ENCODE results near the gene TEKT4. TPM values are rescaled to one million over a fixed set of nuclear protein-coding genes. Genes with fewer than 3 reads are reported as not detected.
"Not testable (repeated sequence)": the region's sequence is repeated elsewhere in the genome, so short reads cannot be mapped to it uniquely, and the experiment has no call there.

The TEKT4 gene, protein sequence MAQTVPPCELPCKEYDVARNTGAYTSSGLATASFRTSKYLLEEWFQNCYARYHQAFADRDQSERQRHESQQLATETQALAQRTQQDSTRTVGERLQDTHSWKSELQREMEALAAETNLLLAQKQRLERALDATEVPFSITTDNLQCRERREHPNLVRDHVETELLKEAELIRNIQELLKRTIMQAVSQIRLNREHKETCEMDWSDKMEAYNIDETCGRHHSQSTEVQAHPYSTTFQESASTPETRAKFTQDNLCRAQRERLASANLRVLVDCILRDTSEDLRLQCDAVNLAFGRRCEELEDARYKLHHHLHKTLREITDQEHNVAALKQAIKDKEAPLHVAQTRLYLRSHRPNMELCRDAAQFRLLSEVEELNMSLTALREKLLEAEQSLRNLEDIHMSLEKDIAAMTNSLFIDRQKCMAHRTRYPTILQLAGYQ
- total RNA-seq (2014; rRNA removed; shearing (Covaris generic)), result not detected in 2 replicates
- polyA plus RNA-seq (2014; cell fraction: nucleus; rRNA removed), result not detected in 2 replicates

DNA sequence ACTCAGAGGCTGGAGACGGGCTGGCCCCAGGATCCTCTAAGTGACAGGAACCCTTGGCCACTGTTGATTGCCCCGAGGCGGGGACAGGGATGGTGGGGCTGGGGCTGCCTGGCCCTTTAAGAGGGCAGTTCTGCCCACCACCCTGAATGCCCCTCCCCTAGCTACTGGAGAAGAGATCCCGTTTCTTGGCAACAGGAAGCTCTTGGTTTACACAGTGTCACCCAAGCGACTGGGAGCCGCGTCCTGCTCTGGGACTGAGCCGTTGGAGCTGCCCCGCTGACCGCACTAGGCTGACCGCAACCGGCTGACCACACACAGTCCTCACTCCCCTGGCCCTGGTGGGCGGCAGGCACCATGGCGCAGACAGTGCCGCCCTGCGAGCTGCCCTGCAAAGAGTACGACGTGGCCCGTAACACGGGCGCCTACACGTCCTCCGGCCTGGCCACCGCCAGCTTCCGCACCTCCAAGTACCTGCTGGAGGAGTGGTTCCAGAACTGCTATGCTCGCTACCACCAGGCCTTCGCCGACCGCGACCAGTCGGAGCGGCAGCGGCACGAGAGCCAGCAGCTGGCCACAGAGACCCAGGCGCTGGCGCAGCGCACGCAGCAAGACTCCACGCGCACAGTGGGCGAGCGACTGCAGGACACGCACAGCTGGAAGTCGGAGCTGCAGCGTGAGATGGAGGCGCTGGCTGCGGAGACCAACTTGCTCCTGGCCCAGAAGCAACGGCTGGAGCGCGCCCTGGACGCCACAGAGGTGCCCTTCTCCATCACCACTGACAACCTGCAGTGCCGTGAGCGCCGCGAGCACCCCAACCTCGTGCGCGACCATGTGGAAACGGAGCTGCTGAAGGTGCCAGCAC lies at the start of gene TEKT4:
TEKT4 (plus strand) TSS at position 205 of the 862 bp plus-strand sequence; CDS start at position 355, 150 bp downstream.
- no peak for DNase-seq (ENCODE audit: extremely low read depth, low read depth)

DNA sequence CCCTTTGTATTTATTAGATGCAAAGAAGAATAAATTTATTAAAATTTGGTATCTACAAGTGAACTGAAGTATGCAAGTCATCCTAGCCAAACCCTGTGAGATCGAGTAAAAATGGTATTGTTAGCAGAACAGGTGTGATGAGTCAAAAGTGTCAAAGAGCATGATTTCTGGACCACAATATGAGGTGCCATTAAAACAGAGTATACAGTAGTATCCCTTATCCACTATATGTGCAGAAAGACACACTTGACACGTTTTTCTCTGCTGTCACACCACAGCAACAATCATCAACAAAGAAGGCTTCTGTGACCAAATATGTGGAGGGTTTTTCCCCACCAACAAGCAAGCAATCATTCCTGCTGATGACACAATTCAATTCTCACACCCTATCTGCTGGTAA lies 32.0 kb upstream of the TEKT4 start:
- not testable (repeated sequence) for DNase-seq (ENCODE audit: extremely low read depth, low read depth)

DNA sequence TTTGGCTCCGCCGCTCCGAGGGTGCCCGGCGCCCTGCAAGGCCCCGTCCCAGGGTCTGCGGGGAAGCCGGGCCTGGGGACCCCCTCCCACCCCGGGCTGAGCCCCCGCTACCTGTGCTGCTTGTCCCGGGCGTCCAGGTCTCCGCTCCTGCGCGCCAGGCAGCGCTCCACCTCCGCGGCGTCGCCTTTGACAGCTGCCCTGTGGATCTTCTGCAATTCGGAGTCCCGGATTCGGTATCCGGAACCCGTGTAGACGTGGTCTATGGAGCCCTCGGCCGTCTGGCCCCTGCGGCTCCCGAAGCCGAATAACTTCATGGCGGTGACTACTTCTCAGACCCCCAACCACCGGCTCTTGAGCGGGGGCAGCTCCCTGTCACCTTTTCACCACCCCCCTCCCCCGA lies 14.4 kb upstream of the TEKT4 start:
- DNase-seq (ENCODE audit: extremely low read depth, low read depth), result not testable (repeated sequence)

DNA sequence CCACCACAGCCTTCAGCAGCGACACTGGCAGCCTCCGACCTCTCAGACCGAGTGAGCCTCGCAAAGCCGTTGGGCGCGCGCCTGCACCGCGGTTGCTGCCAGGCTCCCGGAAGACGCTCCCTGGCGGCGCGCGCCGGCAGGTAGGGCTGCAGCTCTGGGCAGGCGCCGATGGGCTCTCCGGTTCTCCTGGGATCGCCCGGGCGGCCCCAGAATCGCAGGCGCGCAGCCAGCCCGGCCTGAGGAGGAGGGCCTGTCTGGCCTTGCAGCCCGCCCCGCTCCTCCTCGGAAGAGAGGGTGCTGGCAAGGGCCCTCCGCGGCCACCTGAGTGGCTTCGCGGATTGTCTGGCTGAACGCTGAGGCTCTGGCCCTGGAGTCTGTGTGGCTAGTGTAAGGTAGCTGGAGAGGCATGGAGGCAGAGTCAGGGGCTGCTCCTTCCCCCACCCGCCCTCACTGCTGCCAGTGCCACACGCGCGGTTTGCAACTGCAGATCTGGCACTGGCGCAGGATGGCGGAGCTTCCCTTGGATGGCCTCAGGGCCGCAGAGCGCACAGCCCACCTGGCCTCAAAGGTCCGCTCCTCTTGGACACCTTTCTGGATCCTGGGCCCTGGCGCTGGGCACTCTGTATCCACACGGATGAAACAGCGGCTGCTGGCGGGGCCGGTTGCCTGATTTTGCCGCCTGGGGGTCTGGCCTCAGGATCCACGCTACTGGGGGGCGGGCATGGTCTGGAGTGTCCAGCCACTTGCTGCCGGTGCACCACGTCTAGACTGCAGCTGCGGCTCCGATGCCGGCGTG lies 13.7 kb upstream of the TEKT4 start:
- DNase-seq (ENCODE audit: extremely low read depth, low read depth), result not testable (repeated sequence)

DNA sequence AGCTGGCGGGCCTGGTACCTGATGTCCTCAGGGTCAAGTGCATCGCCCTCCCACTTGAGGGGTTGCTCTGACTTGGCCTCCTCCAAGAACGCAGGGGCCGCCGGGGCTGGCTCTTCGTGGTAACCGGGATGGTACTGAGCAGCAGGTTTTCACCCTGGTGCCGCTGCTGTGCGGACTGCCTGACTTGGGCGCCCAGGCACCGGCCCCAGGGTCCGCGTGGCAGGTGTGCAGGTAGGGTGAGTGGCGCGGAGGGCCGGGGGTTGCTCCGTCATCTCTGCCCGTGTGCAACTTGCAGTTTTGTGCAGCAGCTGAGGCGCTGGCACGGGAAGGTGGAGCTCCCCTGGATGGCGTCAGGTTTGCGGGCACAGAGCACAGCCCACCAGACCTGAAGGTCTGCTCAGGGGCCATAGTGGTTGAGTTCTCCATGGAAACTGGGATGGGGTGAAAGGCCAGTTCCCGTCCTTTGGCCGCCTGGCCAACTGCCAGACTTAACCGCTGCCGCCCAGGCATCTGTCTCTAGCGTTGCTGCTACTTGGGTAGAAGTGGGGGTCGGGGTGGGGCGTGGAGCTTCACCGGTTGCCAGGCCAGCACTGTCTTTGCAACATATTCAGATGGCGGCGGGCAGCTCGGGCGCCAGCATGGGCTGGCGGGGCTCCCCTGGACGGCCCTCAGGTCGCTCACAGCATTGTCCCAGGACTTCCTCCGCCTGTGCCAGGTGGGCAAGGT lies 12.9 kb upstream of the TEKT4 start:
- not testable (repeated sequence) for DNase-seq (ENCODE audit: extremely low read depth, low read depth)

DNA sequence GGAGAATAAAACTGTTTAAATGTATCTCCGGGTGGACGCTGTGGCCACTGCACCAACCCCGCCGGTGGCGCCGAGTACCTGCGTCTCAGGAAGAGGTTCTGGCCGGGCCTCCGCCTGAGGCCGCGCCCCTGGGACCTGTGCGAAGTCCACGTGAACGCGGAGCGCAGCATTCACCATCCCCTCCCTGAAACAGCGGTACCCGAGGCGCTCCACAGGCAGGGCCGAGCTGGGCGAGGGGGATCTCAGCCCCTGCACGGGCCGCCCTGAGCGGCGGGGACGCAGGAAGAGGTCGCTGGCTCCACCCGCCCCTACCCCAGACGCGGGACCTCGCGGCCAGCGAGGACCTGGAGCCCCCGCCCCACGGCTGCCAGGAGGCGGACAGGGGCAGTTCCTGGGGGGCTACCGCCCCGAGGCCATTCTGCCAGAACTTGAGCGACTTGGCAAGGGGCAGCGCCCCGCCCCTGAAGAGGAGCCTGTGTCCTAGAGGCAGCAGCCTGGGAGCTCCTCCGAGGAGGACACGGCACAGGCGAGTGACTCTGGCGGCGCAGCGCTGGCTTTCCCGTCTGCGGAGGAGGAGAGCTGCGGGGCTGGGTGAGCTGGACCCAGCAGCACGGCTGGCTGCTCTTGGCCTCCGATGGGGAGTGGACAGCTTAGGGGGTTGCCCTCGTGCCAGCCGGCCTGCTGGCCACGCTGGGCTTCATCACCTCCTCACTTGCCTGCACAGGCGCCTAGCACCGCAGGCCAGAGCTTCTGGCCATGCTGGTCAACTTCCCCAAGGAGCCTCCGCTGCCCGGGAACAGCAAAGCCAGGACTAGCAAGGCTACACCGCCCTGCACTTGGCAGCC lies 9.7 kb upstream of the TEKT4 start:
- no peak for DNase-seq (ENCODE audit: extremely low read depth, low read depth)

DNA sequence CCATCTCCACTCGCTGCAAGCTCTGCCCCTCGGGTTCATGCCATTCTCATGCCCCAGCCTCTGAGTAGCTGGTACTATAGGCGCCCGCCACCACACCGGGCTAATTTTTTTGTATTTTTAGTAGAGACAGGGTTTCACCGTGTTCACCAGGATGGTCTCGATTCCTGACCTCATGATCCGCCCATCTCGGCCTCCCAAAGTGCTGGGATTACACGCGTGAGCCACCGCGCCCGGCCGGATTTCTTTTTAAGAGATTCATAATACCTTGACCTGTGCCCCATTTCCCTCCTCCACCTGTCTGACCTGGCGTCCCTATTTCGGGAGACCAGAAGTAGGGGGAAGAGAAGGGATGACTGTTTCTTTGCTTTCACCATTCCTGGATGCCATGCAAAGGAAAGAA lies 8.3 kb upstream of the TEKT4 start:
- DNase-seq (ENCODE audit: extremely low read depth, low read depth), result not testable (repeated sequence)

DNA sequence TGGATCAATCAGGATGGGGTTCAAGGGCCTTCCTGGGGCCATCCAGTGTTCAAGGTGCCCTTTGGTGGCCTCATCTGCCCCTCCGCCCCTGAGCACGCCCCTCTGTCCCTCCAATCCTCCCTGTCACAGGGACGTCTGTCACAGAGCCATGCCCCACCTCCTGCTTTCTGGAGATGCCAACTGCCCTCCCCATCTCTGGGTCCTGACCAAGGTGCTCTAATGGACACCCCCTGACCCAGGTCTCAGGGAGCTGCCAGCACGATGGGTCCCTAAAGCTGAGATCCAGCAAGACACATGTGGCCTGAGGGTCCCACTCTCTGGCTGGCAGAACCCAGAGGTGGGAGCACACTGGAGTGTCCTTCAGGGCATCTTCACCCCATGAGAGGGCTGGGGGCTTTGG lies 2.1 kb upstream of the TEKT4 start:
- no peak for DNase-seq (ENCODE audit: extremely low read depth, low read depth)

DNA sequence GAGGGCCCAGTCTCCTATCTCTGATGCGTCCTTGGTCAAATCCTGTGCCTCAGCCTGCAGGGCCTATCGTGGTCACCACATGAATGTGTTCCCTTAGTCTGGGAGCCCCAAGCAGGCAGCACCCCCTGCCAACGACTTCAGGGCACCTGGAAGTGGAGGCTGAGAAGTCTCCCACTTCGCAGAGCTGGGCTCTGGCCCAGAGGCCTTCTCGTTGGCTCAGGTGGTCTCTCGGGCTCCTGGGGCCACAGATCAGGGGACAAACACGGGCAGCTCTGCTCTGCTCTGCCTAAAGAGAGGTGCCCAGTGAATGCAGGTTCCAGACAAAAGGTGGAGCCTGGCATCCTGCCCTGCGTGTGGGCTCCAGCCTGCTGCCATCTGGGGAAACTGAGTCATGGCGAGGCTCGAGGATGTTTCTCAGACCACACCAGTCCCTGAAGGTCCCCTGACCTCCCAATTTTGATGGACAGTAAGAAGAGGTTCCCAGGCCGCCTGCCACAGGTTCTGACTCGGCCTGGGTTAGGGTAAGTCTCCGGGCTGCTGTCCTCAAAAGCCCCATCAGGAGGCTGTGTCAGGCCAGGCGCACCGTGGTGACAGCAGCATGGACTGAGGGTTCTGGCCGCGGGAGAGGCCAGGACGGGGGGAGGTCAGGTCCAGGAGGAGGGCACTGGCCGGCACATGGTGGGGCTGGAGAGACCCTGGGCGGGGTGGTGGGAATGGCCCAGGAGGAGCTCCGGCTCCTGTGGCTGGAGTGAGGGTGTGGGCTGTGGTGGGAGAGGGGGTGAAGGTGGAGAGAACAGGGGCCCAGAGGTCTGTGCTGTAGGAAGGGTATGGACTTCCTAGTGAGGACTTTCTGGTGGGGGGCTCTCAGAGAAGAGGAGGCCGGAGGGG lies 1.4 kb upstream of the TEKT4 start:
- no peak for DNase-seq (ENCODE audit: extremely low read depth, low read depth)

DNA sequence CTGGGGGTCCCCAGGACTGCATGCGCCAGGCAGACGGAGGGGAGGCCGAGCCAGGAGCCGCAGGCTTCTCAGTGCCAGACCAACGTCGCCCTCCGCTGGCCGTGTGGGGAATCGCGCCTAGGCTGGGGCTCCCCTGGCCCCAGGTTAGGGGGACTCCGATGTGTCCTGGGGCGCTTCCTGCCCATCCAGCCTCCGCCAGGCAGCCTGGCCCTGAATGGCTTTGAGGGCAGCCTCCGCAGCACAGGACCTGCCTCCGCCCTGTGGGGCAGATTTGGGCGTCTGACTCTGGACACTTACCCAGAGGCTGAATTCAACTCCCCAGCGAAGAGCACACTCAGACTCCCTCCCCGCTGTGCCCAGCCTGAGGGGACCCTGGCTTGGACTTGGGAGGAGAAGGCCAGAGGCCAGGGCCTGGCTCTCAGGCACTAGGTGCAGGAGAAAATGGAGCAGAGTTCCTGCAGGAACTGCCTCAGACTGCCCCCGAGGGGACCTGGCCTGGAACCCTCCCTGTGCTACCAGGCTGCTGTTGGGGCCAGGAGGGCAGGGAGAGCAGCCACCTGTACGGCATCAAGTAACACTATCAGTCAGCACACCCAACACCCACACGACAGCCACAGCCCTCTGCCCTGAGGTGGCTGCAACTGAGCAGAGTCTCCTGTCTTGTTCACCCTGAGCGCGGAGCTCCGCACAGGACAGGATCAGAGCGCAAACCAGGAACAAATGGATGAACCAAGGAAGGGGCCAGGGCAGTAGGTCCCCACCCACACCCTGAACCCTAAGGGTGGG lies 597 bp upstream of the TEKT4 start:
- peak; percentile 30 for DNase-seq (ENCODE audit: extremely low read depth, low read depth)

DNA sequence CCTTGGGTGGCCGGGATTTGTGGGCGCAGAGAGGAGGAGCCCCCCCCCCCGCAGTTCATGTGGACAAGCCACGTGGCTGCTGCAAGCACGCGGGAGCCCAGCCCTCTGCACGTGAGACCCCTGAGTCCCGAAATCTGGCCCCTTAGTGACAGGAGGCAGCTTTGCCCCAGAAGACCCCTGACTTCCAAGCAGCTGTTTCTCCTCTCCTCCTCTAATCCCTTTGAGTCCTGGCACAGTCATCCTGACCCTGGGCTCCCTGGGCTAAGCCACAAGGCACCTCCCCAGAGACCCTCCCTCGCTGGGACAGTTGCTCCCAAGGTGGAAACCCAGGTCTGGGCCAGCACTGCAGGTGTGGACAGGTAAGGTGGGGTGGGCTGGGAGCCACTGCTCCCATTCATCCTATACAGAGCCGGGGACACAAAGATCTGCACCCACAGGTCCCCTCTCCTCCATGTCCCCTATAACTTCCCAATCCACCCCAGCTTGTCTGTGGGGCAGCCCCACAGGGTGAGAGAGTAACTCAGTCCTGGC lies 923 bp downstream of the TEKT4 start:
- no peak for DNase-seq (ENCODE audit: extremely low read depth, low read depth)

DNA sequence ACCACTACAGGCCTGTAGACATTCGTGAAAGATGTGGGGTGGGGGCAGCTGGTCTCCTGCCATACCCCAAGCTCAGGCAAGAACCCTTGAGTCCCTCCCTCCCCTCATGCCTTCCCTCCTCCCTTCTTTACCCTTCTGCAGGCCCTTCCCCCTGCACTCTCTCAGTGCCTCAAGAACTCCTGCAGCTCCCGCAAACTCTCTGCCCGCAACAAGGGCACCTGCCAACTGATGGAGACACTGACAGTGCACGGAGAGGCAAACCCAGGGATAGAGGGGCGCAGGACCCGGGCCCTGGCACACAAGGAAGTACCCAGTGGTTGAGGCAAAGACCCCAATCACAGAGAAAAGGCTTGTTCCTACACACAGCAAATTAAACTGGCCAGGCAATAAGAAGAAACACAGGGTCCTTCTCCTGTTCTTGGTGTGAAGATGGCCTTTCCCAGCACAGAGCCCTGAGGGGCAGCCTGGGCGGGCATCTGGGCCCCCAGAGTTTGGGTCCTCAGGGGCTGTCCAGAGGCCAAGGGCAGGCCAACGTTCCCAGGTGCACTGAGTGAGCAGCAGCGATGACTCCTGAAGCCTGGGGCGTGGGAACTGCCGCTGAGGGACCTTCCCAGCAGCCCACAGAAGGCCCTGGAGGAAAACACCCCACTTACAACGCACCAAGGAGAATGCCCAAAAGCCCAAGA lies 1.6 kb downstream of the TEKT4 start:
- no peak for DNase-seq (ENCODE audit: extremely low read depth, low read depth)

DNA sequence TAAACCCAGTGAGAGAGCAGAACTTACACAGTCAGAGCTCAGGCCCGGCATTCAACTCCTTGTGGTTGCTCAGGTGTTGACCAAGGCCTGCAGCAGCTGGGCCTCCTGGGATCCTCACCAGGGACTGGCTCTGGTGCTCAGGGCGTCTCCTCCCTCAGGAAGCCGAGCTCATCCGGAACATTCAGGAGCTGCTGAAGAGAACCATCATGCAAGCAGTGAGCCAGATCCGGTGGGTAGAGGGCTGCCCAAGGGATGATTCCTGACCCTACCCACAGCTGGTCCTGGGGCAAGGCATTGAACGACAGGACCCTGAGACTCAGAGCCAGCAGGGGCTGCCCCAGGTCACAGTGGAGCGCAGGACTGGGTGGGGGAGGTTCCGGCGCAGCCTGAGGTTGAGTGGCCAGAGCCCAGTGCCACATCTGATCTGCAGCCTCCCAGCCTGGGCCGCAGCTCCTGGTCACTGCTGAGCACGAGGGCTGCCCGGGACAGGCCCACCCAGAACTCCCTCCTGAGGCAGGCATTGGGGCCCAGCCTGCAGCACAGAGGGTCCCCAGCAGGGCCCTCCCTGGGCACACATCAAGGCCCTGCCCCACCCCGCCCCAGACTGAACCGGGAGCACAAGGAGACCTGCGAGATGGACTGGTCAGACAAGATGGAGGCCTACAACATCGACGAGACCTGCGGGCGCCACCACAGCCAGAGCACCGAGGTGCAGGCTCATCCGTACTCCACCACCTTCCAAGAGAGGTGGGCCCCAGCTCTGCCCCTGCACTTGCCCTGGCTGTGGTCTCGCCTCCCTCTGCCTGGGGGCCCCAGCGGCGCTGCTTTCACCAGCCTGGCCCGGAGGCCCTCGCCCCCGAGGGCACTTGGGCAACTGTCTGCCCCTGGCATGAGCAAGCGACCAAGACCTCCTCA lies 2.4 kb downstream of the TEKT4 start:
- DNase-seq (ENCODE audit: extremely low read depth, low read depth), result no peak

DNA sequence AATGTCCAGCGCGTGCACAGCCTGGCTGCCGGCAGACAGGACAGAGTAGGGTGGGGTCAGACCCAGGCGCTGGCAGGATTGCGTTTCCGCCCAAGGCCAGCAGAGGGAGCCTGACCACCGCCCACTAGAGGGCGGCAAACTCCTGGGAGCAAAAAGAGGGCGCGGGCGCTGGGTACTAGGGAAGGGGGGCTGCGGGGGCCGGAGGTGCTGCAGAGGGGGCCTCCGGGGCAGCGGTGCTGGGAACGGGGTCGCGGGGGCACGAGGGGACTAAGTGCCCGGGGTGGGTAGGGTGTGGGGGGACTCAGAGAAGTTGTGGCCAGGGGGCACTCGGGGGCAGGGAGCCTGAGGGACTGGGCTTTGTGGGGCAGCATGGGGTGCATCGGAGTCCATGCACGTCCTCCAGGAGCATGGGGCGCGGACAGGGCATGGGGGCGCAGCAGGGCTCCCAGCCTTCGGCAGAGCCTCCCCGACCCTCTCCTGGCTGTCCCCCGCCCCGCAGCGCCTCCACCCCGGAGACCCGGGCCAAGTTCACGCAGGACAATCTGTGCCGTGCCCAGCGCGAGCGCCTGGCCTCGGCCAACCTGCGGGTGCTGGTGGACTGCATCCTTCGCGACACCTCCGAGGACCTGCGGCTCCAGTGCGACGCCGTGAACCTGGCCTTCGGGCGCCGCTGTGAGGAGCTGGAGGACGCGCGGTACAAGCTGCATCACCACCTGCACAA lies 3.2 kb downstream of the TEKT4 start:
- peak; percentile 48 for DNase-seq (ENCODE audit: extremely low read depth, low read depth)

All from NCI-H460 (cell line).